Renal cortical epithelial cell (primary cell): Measurements from ENCODE around the gene RAVER1. TPM values are rescaled to one million over a fixed set of nuclear protein-coding genes. Genes with fewer than 3 reads are reported as not detected.
"Not testable (repeated sequence)": the region's sequence is repeated elsewhere in the genome, so short reads cannot be mapped to it uniquely, and the experiment has no call there.

Experiments
- DNase-seq: peaks from one replicate; pipeline ENCODE4 v3.0.0-alpha.2; 2011; ENCODE audit warnings: low read depth
- total RNA-seq: library from RNA; depleted of rRNA; stranded (reverse); fragments of >200 nt; gene quantifications from 2 replicates; pipeline ENCODE4 v1.2.3, GENCODE V29; 2014

The RAVER1 gene
- total RNA-seq, 1 donor from 2014 or later, result 33.1 TPM

- no peak for DNase-seq
Observed at GRCh38 chr19:10344780-10345179, 11.5 kb upstream of the RAVER1 start.

DNA sequence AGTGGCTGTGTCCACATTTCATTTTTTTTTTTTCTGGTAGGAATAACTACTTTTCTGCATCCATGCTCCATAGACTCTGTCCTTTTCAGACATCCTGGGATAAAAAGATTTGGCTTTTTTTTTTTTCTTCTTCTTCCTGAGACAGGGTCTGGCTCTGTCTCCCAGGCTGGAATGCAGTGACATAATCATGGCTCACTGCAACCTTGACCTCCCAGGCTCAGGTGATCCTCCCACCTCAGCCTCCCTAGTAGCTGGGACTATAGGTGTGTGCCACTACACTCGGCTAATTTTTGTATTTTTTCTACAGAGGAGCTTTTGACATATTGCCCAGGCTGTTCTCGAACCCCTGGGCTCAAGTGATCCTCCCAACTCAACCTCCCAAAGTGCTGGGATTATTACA lies 10.2 kb upstream of the RAVER1 start:
- DNase-seq, result no peak

GRCh38 chr19:10339977-10340376 lies 6.6 kb upstream of the RAVER1 start:
- no peak for DNase-seq

DNA sequence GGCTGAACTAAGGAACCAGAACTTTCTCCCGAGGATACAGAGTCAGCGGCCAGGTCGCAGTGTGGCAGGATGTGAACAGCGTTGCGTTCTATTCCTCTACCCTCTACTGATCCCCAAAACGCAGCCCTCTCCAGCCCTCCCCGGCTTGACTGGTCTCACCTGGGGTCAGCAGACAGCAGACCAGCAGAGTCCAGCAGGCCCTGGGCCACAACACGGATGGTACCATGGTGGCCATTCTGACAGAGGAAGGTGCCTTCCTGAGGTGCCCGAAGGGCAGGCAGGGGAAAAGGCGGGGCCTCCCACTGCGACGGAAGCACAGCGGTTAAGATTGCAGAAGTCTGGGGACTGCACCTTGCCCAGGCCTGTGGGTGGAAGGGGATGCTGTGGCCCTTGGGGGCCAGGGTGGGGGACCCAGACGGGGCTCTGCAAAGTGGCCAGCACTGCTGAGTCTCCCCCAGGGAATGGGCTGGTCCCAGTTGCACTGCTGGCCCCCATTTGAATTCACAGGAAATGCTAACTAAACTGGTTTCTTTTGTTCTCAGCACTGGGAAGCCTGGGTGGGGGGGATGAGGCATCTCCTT lies 6.1 kb upstream of the RAVER1 start, which contains the start of gene ICAM3:
TSS of gene ICAM3 (minus strand) at position 245 of the 581 bp plus-strand sequence. CDS start at position 235, 10 bp downstream.
- no peak for DNase-seq

GRCh38 chr19:10338940-10339339 lies 5.6 kb upstream of the RAVER1 start:
- no peak for DNase-seq

DNA sequence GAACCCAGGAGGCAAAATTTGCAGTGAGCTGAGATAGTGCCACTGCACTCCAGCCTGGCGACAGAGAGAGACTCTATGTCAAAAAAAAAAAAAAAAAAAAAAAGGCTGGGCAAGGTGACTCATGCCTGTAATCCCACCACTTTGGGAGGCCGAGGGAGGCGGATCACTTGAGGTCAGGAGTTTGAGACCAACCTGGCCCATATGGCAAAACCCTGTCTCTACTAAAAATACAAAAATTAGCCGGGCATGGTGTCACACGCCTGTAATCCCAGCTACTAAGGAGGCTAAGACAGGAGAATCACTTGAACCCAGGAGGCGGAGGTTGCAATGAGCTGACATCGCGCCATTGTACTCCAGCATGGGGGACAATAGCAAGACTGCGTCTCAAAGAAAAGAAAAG lies 3.4 kb upstream of the RAVER1 start:
- not testable (repeated sequence) for DNase-seq

- DNase-seq, result no peak
Observed at GRCh38 chr19:10335352-10335985, 2.1 kb upstream of the RAVER1 start.

GRCh38 chr19:10334588-10335351 lies 1.4 kb upstream of the RAVER1 start:
- peak; percentile 89 for DNase-seq

GRCh38 chr19:10333758-10334587 lies 644 bp upstream of the RAVER1 start:
- DNase-seq, result no peak

GRCh38 chr19:10332158-10332964 lies 968 bp downstream of the RAVER1 start:
- no peak for DNase-seq

DNA sequence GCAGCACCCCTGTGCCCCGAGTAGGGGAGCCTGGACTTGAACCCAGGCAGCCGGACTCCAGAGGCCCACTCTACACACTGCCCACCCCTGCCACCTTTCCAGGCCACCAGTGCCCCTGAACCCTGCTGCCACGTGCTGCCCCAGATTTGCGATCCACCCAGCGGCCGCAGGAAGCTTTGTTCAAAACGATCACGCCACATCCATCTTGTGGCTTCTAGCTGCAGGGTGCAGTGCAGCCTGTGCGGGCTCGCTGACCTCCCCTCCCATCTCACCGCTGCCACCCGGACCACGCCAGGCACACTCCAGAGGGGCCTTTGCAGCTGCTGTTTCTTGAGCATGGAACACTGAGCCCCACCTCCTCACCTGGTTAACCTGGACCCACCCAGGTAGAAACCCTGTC lies 3.8 kb downstream of the RAVER1 start:
- no peak for DNase-seq

GRCh38 chr19:10328558-10329429 lies 4.5 kb downstream of the RAVER1 start:
- no peak for DNase-seq

DNA sequence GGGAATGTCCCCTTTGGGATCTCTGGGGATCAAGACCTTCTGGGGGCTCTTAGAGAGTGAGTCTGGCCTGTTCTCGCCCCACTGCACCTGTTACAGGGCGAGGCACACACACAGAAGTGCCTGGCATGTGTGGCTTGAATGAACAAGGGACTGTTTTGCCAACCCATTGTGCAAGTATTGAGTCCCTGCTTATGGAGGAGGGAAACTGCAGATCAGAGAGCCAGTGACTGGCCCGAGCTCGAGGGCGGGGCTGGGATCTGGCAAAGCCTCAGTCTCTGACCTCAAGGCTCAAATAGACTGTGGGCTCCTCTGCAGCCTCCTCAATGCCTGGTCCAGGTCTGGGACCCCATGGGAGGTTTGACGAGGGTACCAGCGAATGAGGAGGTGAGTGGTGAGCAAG lies 5.5 kb downstream of the RAVER1 start:
- no peak for DNase-seq

GRCh38 chr19:10325732-10326131 lies 7.6 kb downstream of the RAVER1 start:
- DNase-seq, result no peak

GRCh38 chr19:10321874-10322835 lies 11.2 kb downstream of the RAVER1 start:
- no peak for DNase-seq

GRCh38 chr19:10321417-10321797 lies 11.9 kb downstream of the RAVER1 start:
- DNase-seq, result no peak

DNA sequence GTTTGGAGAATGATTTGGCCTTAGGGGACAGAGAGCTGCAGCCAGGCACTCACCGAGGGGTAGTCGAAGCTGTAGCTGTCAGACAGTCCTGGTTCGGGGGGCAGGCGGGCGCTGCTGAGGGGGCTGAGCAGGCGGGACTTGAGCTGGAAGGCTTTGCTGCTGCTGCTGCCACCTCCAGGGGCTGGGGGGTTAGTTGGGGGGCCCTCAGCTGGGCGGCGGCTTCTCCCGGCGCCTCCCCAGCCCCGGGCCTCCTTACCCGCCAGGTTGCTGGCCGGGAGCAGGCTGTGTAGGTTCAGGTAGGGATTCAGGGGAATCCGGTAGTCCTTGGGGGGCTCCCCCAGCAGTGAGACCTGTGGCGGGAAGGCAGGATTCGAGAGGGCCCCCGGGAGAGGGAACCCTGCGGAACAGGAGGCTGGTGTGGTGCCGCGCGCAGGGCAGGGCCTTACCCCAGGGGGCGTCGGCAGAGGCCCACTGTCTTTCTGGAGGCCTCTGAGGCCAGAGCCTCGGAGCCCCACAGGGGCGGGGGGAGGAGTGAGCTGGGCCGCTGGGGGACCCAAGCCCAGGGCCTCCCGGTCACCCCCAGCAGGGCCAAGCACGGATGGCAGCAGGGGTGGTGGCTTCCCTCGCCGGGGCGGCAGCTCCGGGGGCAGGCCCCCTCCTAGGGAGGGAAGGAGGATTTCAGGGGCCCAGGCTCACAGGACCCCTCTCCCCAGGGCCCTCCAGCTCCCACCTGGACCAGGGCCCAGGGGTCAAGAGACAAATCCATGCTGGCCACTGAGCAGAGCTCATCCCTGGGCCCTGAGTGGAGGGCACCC lies 12.5 kb downstream of the RAVER1 start:
- DNase-seq, result no peak
